ENCODE measurements around the gene TMEM91.

Gene TMEM91

GRCh38 chr19:41397086-41398049 is 21.0 kb downstream of the TMEM91 start, which contains the start of the genes BCKDHA and EXOSC5:
Gene BCKDHA (plus strand): TSS chr19:41397818. CDS start chr19:41397828, 10 bp downstream.
Gene EXOSC5 (minus strand): TSS chr19:41397359. CDS start chr19:41397328, 31 bp downstream.
- DNase-seq (ENCODE audit: low read depth), result peak; percentile 98
- peak within 1 kb of the TSS; percentile 84 for H3K4me3 ChIP-seq (ENCODE audit: low read depth, low read length)
- TF ChIP-seq CTCF (IDR thresholded peaks at IDR 0.05; ENCODE audit: control insufficient read depth, extremely low read depth, insufficient read depth), result no peak

DNA sequence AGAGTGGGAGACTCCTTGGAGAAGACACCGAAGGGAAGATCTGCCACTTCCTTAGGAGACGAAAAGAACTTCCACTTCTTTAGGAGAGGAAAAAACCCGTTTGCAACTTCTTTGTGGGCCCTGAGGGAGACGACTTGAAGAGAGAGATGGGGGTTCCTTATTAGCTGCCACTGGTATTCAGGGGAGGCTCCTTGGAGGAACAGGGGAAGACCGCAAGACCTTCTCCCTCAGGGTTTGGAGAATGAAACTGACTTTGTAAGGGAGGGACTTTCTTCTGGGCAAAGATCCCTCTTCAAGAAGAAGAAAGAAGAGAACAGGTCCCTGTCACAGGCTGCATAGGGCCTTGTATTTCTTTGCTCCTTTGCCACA is 21.7 kb downstream of the TMEM91 start:
- TF ChIP-seq CTCF (IDR thresholded peaks at IDR 0.05; ENCODE audit: control insufficient read depth, extremely low read depth, insufficient read depth), result no peak
- no peak for DNase-seq (ENCODE audit: low read depth)
- peak overlapping the region; percentile 84 for H3K4me3 ChIP-seq (ENCODE audit: low read depth, low read length)

DNA sequence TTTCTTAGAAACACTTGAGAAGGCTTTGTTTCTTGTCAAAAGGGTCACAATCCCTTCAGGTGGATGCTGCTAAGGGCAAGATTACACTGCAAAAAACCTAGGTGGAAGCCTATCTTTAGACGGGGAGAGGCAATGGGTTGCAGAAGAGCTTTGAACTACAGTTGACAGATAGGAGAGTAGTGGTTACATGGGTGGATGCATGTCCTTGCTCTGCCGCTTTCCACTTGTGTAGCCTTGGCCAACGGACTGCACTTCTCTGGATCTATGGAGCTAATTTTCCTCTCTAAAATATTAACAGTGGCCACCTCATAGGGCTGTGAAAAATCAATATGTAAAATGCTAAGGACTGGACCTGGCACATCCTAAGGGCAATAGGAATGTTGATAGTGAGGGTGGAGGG is 22.3 kb downstream of the TMEM91 start:
- no peak for TF ChIP-seq CTCF (IDR thresholded peaks at IDR 0.05; ENCODE audit: control insufficient read depth, extremely low read depth, insufficient read depth)
- H3K4me3 ChIP-seq (ENCODE audit: low read depth, low read length), result peak overlapping the region; percentile 84
- no peak for DNase-seq (ENCODE audit: low read depth)

GRCh38 chr19:41399091-41399490 is 22.8 kb downstream of the TMEM91 start:
- TF ChIP-seq CTCF (IDR thresholded peaks at IDR 0.05; ENCODE audit: control insufficient read depth, extremely low read depth, insufficient read depth), result no peak
- DNase-seq (ENCODE audit: low read depth), result no peak
- peak overlapping the region; percentile 84 for H3K4me3 ChIP-seq (ENCODE audit: low read depth, low read length)

DNA sequence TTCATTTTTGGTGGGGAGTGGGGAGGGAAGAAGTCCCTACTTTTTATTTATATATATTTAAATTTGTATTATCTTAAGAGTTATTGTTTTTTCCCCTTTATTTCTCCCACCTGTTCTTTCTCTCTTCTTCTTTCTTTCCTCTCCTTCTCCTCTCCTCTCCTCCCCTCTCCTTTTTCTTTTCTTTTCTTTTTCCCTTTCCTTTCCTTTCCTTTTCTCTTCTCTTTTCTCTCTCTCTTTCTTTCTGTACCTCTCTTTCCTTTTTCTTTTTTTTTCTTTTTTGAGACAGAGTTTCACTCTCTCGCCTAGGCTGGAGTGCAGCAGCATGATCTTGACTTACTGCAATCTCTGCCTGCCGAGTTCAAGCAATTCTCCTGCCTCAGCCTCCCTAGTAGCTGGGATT is 23.2 kb downstream of the TMEM91 start:
- no peak overlapping the region for H3K4me3 ChIP-seq (ENCODE audit: low read depth, low read length)
- DNase-seq (ENCODE audit: low read depth), result no peak
- TF ChIP-seq CTCF (IDR thresholded peaks at IDR 0.05; ENCODE audit: control insufficient read depth, extremely low read depth, insufficient read depth), result no peak

DNA sequence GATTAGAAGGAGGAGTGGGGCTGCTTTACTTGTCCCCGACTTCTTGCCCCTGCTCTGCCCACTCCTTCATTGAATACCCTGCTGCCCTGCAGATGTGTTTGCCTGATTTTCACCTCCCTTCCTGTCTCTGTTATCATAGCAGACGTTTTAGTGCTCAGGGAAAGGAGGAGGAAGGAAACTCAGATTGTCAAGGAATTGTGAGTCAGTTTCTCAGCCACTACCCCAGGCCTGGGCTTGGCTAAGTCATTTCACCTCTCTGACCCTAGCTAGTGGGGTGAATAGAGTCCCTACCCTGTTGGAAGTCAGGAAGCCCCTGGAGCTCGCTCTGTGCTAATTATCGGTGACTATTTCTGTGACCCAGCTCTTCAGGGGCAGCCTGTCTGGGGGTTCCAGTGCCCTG is 25.1 kb downstream of the TMEM91 start:
- no peak for DNase-seq (ENCODE audit: low read depth)
- no peak overlapping the region for H3K4me3 ChIP-seq (ENCODE audit: low read depth, low read length)
- no peak for TF ChIP-seq CTCF (IDR thresholded peaks at IDR 0.05; ENCODE audit: control insufficient read depth, extremely low read depth, insufficient read depth)

Data from LNCaP clone FGC (cell line).